Thyroid gland (tissue), 4 donors: Measurements from ENCODE around the gene INPP4B.

Source experiments
- POLR2A ChIP-seq, 2 donors: fragments of 450-650 bp; IDR thresholded peaks; one replicate each; pipeline ENCODE4 v1.6.1; 2017; ENCODE audit warnings: antibody characterized with exemption in 2 of 2, mild to moderate bottlenecking in 2 of 2, moderate library complexity in 1 of 2
- TF ChIP-seq, protein P1 (sequence below), 6 experiments: fragments of 200-600 bp in 3 of 6; fragments of 450-650 bp in 3 of 6; sonication (generic) in 3 of 6; IDR thresholded peaks; one replicate each; pipeline ENCODE4 v1.5.1; 2016 to 2019; ENCODE audit warnings: antibody characterized with exemption in 6 of 6, mild to moderate bottlenecking in 2 of 6, inconsistent platforms in 1 of 6, moderate library complexity in 1 of 6

DNA sequence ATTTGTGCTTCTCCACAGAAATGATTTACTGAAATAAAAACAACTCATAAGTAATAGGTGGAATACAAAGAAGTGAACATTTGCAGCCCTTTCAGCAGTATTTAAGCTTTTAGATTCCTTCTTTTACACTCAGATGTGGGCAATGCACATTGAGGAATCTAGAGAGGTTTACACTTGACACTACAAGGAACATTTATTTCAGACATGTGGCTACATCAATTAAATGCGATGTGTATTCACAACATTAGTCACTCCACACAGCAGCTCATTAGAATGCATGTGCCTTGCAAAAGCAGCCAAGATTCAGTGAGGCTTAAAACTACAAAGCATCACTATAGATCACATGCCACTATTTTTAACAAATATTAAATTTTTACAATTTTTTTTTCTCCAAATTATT lies 480.7 kb downstream of the INPP4B start:
- TF ChIP-seq, protein P1, sequence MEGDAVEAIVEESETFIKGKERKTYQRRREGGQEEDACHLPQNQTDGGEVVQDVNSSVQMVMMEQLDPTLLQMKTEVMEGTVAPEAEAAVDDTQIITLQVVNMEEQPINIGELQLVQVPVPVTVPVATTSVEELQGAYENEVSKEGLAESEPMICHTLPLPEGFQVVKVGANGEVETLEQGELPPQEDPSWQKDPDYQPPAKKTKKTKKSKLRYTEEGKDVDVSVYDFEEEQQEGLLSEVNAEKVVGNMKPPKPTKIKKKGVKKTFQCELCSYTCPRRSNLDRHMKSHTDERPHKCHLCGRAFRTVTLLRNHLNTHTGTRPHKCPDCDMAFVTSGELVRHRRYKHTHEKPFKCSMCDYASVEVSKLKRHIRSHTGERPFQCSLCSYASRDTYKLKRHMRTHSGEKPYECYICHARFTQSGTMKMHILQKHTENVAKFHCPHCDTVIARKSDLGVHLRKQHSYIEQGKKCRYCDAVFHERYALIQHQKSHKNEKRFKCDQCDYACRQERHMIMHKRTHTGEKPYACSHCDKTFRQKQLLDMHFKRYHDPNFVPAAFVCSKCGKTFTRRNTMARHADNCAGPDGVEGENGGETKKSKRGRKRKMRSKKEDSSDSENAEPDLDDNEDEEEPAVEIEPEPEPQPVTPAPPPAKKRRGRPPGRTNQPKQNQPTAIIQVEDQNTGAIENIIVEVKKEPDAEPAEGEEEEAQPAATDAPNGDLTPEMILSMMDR (IDR thresholded peaks at IDR 0.05), result no peak
- TF ChIP-seq POLR2A (IDR thresholded peaks at IDR 0.05), result no peak
